AG20443 (cell line): ENCODE measurements around the gene BRAF.
"Not testable (repeated sequence)": the region's sequence is repeated elsewhere in the genome, so short reads cannot be mapped to it uniquely, and the experiment has no call there.

Experiments used
- DNase-seq: peaks from one replicate; pipeline ENCODE4 v3.0.0; 2012; ENCODE audit warnings: low spot score, mixed read lengths

Gene BRAF

GRCh38 chr7:140708764-140709163, 216.0 kb downstream of the BRAF start:
- DNase-seq, result not testable (repeated sequence)

- DNase-seq, result no peak
These were observed 217.6 kb downstream of the BRAF start for GRCh38 chr7:140707132-140707531.

GRCh38 chr7:140704205-140704604, 220.5 kb downstream of the BRAF start:
- no peak for DNase-seq

- DNase-seq, result no peak
These were observed 222.0 kb downstream of the BRAF start for GRCh38 chr7:140702774-140703173.

- no peak for DNase-seq
These were observed 226.3 kb downstream of the BRAF start for GRCh38 chr7:140698477-140698876.

- DNase-seq, result peak; percentile 73
These were observed 227.1 kb downstream of the BRAF start for GRCh38 chr7:140697447-140698143.

GRCh38 chr7:140696680-140697446, 227.9 kb downstream of the BRAF start, which contains the start of gene NDUFB2:
TSS of gene NDUFB2 (plus strand) at chr7:140696708. CDS start at chr7:140696745, 37 bp downstream.
- peak; percentile 84 for DNase-seq

- DNase-seq, result peak; percentile 98
These were observed 228.6 kb downstream of the BRAF start for GRCh38 chr7:140696024-140696679.

- DNase-seq, result no peak
These were observed 229.3 kb downstream of the BRAF start for GRCh38 chr7:140695381-140695780.

GRCh38 chr7:140694592-140694991, 230.1 kb downstream of the BRAF start:
- DNase-seq, result no peak

- not testable (repeated sequence) for DNase-seq
These were observed 230.9 kb downstream of the BRAF start for GRCh38 chr7:140693849-140694248.

- no peak for DNase-seq
These were observed 233.2 kb downstream of the BRAF start for GRCh38 chr7:140691376-140692045.

- no peak for DNase-seq
These were observed 235.3 kb downstream of the BRAF start for GRCh38 chr7:140689199-140690152.

GRCh38 chr7:140688341-140688740, 236.4 kb downstream of the BRAF start:
- no peak for DNase-seq

- DNase-seq, result no peak
These were observed 237.8 kb downstream of the BRAF start for GRCh38 chr7:140686921-140687320.

- no peak for DNase-seq
These were observed 239.2 kb downstream of the BRAF start for GRCh38 chr7:140685407-140686087.

- no peak for DNase-seq
These were observed 240.4 kb downstream of the BRAF start for GRCh38 chr7:140684066-140684950.

- no peak for DNase-seq
These were observed 241.1 kb downstream of the BRAF start for GRCh38 chr7:140683657-140684056.

- DNase-seq, result no peak
These were observed 243.0 kb downstream of the BRAF start for GRCh38 chr7:140681766-140682165.
